Endodermal cell (in vitro differentiated cells): ENCODE measurements around the gene TNFAIP3. TPM values are rescaled to one million over a fixed set of nuclear protein-coding genes. Genes with fewer than 3 reads are reported as not detected.

ENCODE experiments used
- DNase-seq: peaks from one replicate; pipeline ENCODE4 v3.0.0-alpha.2; 2017
- H3K27ac ChIP-seq: 2 replicates; pipeline ENCODE4 v1.5.1; 2013; ENCODE audit warnings: mild to moderate bottlenecking, low read depth, low read length, moderate library complexity
- H3K27me3 ChIP-seq: 2 replicates; pipeline ENCODE4 v1.6.1; 2013; ENCODE audit warnings: mild to moderate bottlenecking, low read length, moderate library complexity; ENCODE audit not compliant: insufficient read depth, control insufficient read depth, poor library complexity, severe bottlenecking
- H3K36me3 ChIP-seq: 2 replicates; pipeline ENCODE4 v1.7.0; 2013; ENCODE audit warnings: mild to moderate bottlenecking, low read length, moderate library complexity; ENCODE audit not compliant: control insufficient read depth, insufficient read depth
- H3K4me1 ChIP-seq: one replicate; pipeline ENCODE4 v1.7.0; 2013; ENCODE audit warnings: low read length; ENCODE audit not compliant: control insufficient read depth, insufficient read depth
- H3K4me3 ChIP-seq: 2 replicates; pipeline ENCODE4 v1.5.1; 2013; ENCODE audit warnings: mild to moderate bottlenecking, low read length, moderate library complexity
- H3K9ac ChIP-seq: 2 replicates; pipeline ENCODE4 v1.6.1; 2013; ENCODE audit warnings: mild to moderate bottlenecking, low read length, moderate library complexity; ENCODE audit not compliant: poor library complexity, severe bottlenecking; ENCODE audit errors: extremely low read depth
- H3K9me3 ChIP-seq: 2 replicates; pipeline ENCODE4 v1.6.1; 2013; ENCODE audit warnings: mild to moderate bottlenecking, low read length, moderate library complexity; ENCODE audit not compliant: control insufficient read depth
- H3K27ac Mint-ChIP-seq: 2 replicates; pipeline ENCODE4 v1.8.0; 2020; ENCODE audit warnings: mixed read lengths
- H3K27me3 Mint-ChIP-seq: 2 replicates; pipeline ENCODE4 v1.8.0; 2021; ENCODE audit warnings: mild to moderate bottlenecking, mixed read lengths; ENCODE audit not compliant: insufficient read depth
- H3K36me3 Mint-ChIP-seq: 2 replicates; pipeline ENCODE4 v1.8.0; 2020; ENCODE audit warnings: low read depth, mixed read lengths
- H3K4me1 Mint-ChIP-seq: 2 replicates; pipeline ENCODE4 v1.8.0; 2020; ENCODE audit warnings: mixed read lengths
- H3K4me3 Mint-ChIP-seq: 2 replicates; pipeline ENCODE4 v1.8.0; 2020; ENCODE audit warnings: mild to moderate bottlenecking, moderate library complexity, mixed read lengths
- H3K9me3 Mint-ChIP-seq: 2 replicates; pipeline ENCODE4 v1.8.0; 2020; ENCODE audit warnings: mild to moderate bottlenecking, mixed read lengths
- CTCF ChIP-seq: fragments of 200-600 bp; sonication (generic); conservative IDR thresholded peaks from 2 replicates; pipeline ENCODE4 v1.5.0; 2021; ENCODE audit warnings: antibody characterized with exemption, mild to moderate bottlenecking
- WGBS, 2 experiments: methylation state at CpG; one replicate each; pipeline versions ENCODE4 v1.1.5 to v1.1.7; 2013; ENCODE audit warnings: missing lambda C conversion rate in 2 of 2, mixed read lengths in 1 of 2; ENCODE audit not compliant: insufficient coverage in 1 of 2, insufficient read length in 1 of 2; 5-methylcytosine and 5-hydroxymethylcytosine counted together
- total RNA-seq, 2 donors: library from RNA; stranded (reverse); fragmentation: NEBNext Ultra II Directional in 1 of 2; extraction: Animal tissue kit (Norgen Biotek cat#: 25700) in 1 of 2; gene quantifications; 2 replicates in 1 of 2; 3 replicates in 1 of 2; pipeline ENCODE4 v1.2.1, GENCODE V29; 2021

Gene TNFAIP3
- total RNA-seq, 2 donors from 2014 or later, result 4.4 to 12.3 TPM

- Mint-ChIP-seq H3K4me3 (no peak overlapping the region), H3K27me3 (peaks cover 2% of the 10 kb centered on the region), H3K36me3 (no peaks in the 10 kb centered on the region), H3K4me1 (peaks cover 5% of the 10 kb centered on the region), H3K27ac (no peak overlapping the region), H3K9me3 (peaks cover 3% of the 10 kb centered on the region)
- WGBS, 2 experiments, result 95 to 100% methylated on average over 1 to 3 of the region's 3 CpGs
- Histone ChIP-seq H3K4me3 (no peak overlapping the region), H3K36me3 (no peaks in the 10 kb centered on the region), H3K27ac (no peak overlapping the region), H3K4me1 (no peaks in the 10 kb centered on the region), H3K27me3 (no peaks in the 10 kb centered on the region), H3K9ac (no peak overlapping the region), H3K9me3 (no peaks in the 10 kb centered on the region)
- no peak for DNase-seq
- no peak for TF ChIP-seq CTCF
Measured at GRCh38 chr6:137919502-137919823, 52.4 kb downstream of the TNFAIP3 start.

- 91 to 98% methylated on average over 6 to 8 of the region's 8 CpGs for WGBS, 2 experiments
- Histone ChIP-seq H3K9ac (no peak overlapping the region), H3K27ac (no peak overlapping the region), H3K9me3 (no peaks in the 10 kb centered on the region), H3K4me1 (no peaks in the 10 kb centered on the region), H3K27me3 (no peaks in the 10 kb centered on the region), H3K4me3 (no peak overlapping the region), H3K36me3 (no peaks in the 10 kb centered on the region)
- Mint-ChIP-seq H3K4me1 (peaks cover 6% of the 10 kb centered on the region), H3K27ac (no peak overlapping the region), H3K4me3 (no peak overlapping the region), H3K27me3 (peaks cover 2% of the 10 kb centered on the region), H3K36me3 (no peaks in the 10 kb centered on the region), H3K9me3 (no peaks in the 10 kb centered on the region)
- DNase-seq, result no peak
- no peak for TF ChIP-seq CTCF
Measured at GRCh38 chr6:137919837-137920730, 53.0 kb downstream of the TNFAIP3 start.

GRCh38 chr6:137921823-137922222 is 54.8 kb downstream of the TNFAIP3 start:
- no peaks in the 10 kb centered on the region for H3K27me3 ChIP-seq
- 84 to 91% methylated on average over 4 to 5 of the region's 5 CpGs for WGBS, 2 experiments
- H3K4me3 ChIP-seq, result no peak overlapping the region
- H3K4me3 Mint-ChIP-seq, result no peak overlapping the region
- no peaks in the 10 kb centered on the region for H3K4me1 ChIP-seq
- TF ChIP-seq CTCF, result peak; percentile 60
- no peak overlapping the region for H3K9ac ChIP-seq
- no peaks in the 10 kb centered on the region for H3K9me3 ChIP-seq
- H3K27me3 Mint-ChIP-seq, result peaks cover 2% of the 10 kb centered on the region
- DNase-seq, result no peak
- H3K4me1 Mint-ChIP-seq, result peaks cover 23% of the 10 kb centered on the region
- no peaks in the 10 kb centered on the region for H3K36me3 Mint-ChIP-seq
- H3K9me3 Mint-ChIP-seq, result no peaks in the 10 kb centered on the region
- no peaks in the 10 kb centered on the region for H3K36me3 ChIP-seq
- H3K27ac Mint-ChIP-seq, result no peak overlapping the region
- H3K27ac ChIP-seq, result no peak overlapping the region
